Neuronal stem cell (in vitro differentiated cells): ENCODE measurements around the gene GALNT1.

ENCODE experiments used
- DNase-seq: peaks from one replicate; pipeline ENCODE4 v3.0.0-alpha.2; 2013; ENCODE audit warnings: low spot score
- H2AFZ ChIP-seq: one replicate; pipeline ENCODE4 v1.6.1; 2013; ENCODE audit warnings: mild to moderate bottlenecking, low read length, inconsistent platforms
- H2AK5ac ChIP-seq: 2 replicates; pipeline ENCODE4 v1.6.1; 2013; ENCODE audit warnings: low read depth, mild to moderate bottlenecking, inconsistent platforms, low read length, moderate library complexity, mixed read lengths
- H2BK120ac ChIP-seq: 2 replicates; pipeline ENCODE4 v1.6.1; 2013; ENCODE audit warnings: low read depth, mild to moderate bottlenecking, inconsistent platforms, low read length, moderate library complexity, mixed read lengths
- H2BK12ac ChIP-seq: one replicate; pipeline ENCODE4 v1.6.1; 2013; ENCODE audit warnings: low read length, inconsistent platforms
- H2BK15ac ChIP-seq: 2 replicates; pipeline ENCODE4 v1.6.1; 2013; ENCODE audit warnings: mild to moderate bottlenecking, low read length, inconsistent platforms, mixed read lengths
- H2BK5ac ChIP-seq: one replicate; pipeline ENCODE4 v1.6.1; 2013; ENCODE audit warnings: inconsistent platforms, mild to moderate bottlenecking, low read length, moderate library complexity
- H3K14ac ChIP-seq: one replicate; pipeline ENCODE4 v1.6.1; 2013; ENCODE audit warnings: low read length, inconsistent platforms
- H3K18ac ChIP-seq: 2 replicates; pipeline ENCODE4 v1.6.1; 2013; ENCODE audit warnings: low read length, inconsistent platforms
- H3K23ac ChIP-seq: 2 replicates; pipeline ENCODE4 v1.6.1; 2013; ENCODE audit warnings: low read depth, mild to moderate bottlenecking, mixed read lengths, low read length, inconsistent platforms; ENCODE audit not compliant: poor library complexity
- H3K27ac ChIP-seq: replicated peaks from 3 replicates; pipeline ENCODE4 v1.5.1; 2013; ENCODE audit warnings: low read length, inconsistent platforms
- H3K27me3 ChIP-seq, 3 experiments: 2 replicates each; pipeline ENCODE4 v1.6.1; 2013; ENCODE audit warnings: low read length in 3 of 3, mild to moderate bottlenecking in 2 of 3, inconsistent platforms in 1 of 3, low read depth in 1 of 3, mixed read lengths in 1 of 3, moderate library complexity in 1 of 3; ENCODE audit not compliant: control insufficient read depth in 3 of 3, insufficient read depth in 3 of 3
- H3K36me3 ChIP-seq, 2 donors: replicated peaks in 1 of 2; 2 replicates each; pipeline ENCODE4 v1.6.1; 2013; ENCODE audit warnings: low read length in 2 of 2; ENCODE audit not compliant: control insufficient read depth in 2 of 2, insufficient read depth in 2 of 2
- H3K4ac ChIP-seq: 2 replicates; pipeline ENCODE4 v1.6.1; 2013; ENCODE audit warnings: inconsistent platforms, mild to moderate bottlenecking, low read length, moderate library complexity
- H3K4me1 ChIP-seq, 2 donors: 1 replicate in 1 of 2; 2 replicates in 1 of 2; pipeline ENCODE4 v1.6.1; 2013; ENCODE audit warnings: low read length in 2 of 2, low read depth in 1 of 2; ENCODE audit not compliant: control insufficient read depth in 2 of 2, insufficient read depth in 1 of 2
- H3K4me2 ChIP-seq: one replicate; pipeline ENCODE4 v1.6.1; 2013; ENCODE audit warnings: mild to moderate bottlenecking, low read length, inconsistent platforms; ENCODE audit not compliant: insufficient read depth, poor library complexity, severe bottlenecking
- H3K4me3 ChIP-seq, 2 donors: 2 replicates each; pipeline ENCODE4 v1.5.1; 2013; ENCODE audit warnings: low read length in 2 of 2, mild to moderate bottlenecking in 2 of 2, inconsistent platforms in 1 of 2, moderate library complexity in 1 of 2
- H3K79me1 ChIP-seq: one replicate; pipeline ENCODE4 v1.6.1; 2013; ENCODE audit warnings: low read depth, mild to moderate bottlenecking, inconsistent platforms, low read length, moderate library complexity
- H3K9ac ChIP-seq: one replicate; pipeline ENCODE4 v1.6.1; 2013; ENCODE audit warnings: mild to moderate bottlenecking, low read depth, low read length, inconsistent platforms; ENCODE audit not compliant: poor library complexity
- H3K9me3 ChIP-seq, 2 donors: replicated peaks in 1 of 2; 2 replicates each; pipeline versions ENCODE3 to v1.6.1; 2013; ENCODE audit warnings: low read length in 2 of 2, mild to moderate bottlenecking in 2 of 2, inconsistent platforms in 1 of 2, low read depth in 1 of 2, mixed read lengths in 1 of 2, moderate library complexity in 1 of 2; ENCODE audit not compliant: control insufficient read depth in 2 of 2, insufficient read depth in 1 of 2
- H4K8ac ChIP-seq: one replicate; pipeline ENCODE4 v1.6.1; 2013; ENCODE audit warnings: low read depth, mild to moderate bottlenecking, inconsistent platforms, low read length, moderate library complexity
- H4K91ac ChIP-seq: one replicate; pipeline ENCODE4 v1.6.1; 2013; ENCODE audit warnings: low read length, low read depth, mild to moderate bottlenecking, inconsistent platforms; ENCODE audit not compliant: poor library complexity
- WGBS, 2 donors: extraction: QIAGEN DNeasy Blood & Tissue Kit; methylation state at CpG; one replicate each; pipeline ENCODE4 v1.1.7; 2013; ENCODE audit warnings: missing lambda C conversion rate in 2 of 2, mixed read lengths in 1 of 2; ENCODE audit not compliant: insufficient read length in 2 of 2, insufficient replicate concordance in 1 of 2; ENCODE audit errors: extremely low coverage in 2 of 2; 5-methylcytosine and 5-hydroxymethylcytosine counted together

Gene GALNT1

GRCh38 chr18:35634323-35634722 is 52.8 kb downstream of the GALNT1 start:
- no peak overlapping the region for H3K27ac ChIP-seq
- no peak for DNase-seq

GRCh38 chr18:35635170-35635569 is 53.6 kb downstream of the GALNT1 start:
- Histone ChIP-seq H4K91ac (no peak overlapping the region), H2BK12ac (no peak overlapping the region), H3K79me1 (no peaks in the 10 kb centered on the region), H3K23ac (no peak overlapping the region), H3K18ac (no peak overlapping the region), H2AK5ac (no peak overlapping the region), H3K4ac (no peak overlapping the region), H3K4me2 (no peak overlapping the region), H3K27me3 (no peaks in the 10 kb centered on the region), H3K4me3 (no peak overlapping the region), H3K27ac (no peak overlapping the region), H2BK15ac (no peak overlapping the region), H3K36me3 (peaks cover 0 to 2% of the 10 kb centered on the region in 2 donors), H2AFZ (no peak overlapping the region), H3K9ac (no peak overlapping the region), H2BK5ac (no peak overlapping the region), H4K8ac (no peak overlapping the region), H2BK120ac (no peak overlapping the region), H3K9me3 (peaks cover 4 to 19% of the 10 kb centered on the region in 2 donors), H3K14ac (no peak overlapping the region), H3K4me1 (no peaks in the 10 kb centered on the region)
- DNase-seq = no peak
- WGBS, 2 donors = no CpG with 5 or more reads among the region's 1 CpG

More at GRCh38 chr18:35634323-35634722, 52.8 kb downstream of the GALNT1 start:
- Histone ChIP-seq H3K14ac (no peak overlapping the region), H4K8ac (no peak overlapping the region), H3K79me1 (no peaks in the 10 kb centered on the region), H3K9ac (no peak overlapping the region), H3K9me3 (peaks cover 4 to 19% of the 10 kb centered on the region in 2 donors), H2BK120ac (no peak overlapping the region), H3K36me3 (peaks cover 0 to 2% of the 10 kb centered on the region in 2 donors), H3K4me2 (no peak overlapping the region), H2AFZ (no peak overlapping the region), H2AK5ac (no peak overlapping the region), H2BK12ac (no peak overlapping the region), H3K4ac (no peak overlapping the region), H3K18ac (no peak overlapping the region), H4K91ac (no peak overlapping the region), H2BK15ac (no peak overlapping the region), H3K23ac (no peak overlapping the region), H3K4me1 (no peaks in the 10 kb centered on the region), H3K4me3 (no peak overlapping the region), H3K27me3 (no peaks in the 10 kb centered on the region), H2BK5ac (no peak overlapping the region)
- WGBS, 2 donors = no CpG with 5 or more reads among the region's 5 CpGs

- no peak for DNase-seq
- WGBS, 2 donors = no CpG with 5 or more reads among the region's 5 CpGs
- Histone ChIP-seq H2BK120ac (no peak overlapping the region), H2BK15ac (no peak overlapping the region), H4K8ac (no peak overlapping the region), H3K79me1 (no peaks in the 10 kb centered on the region), H4K91ac (no peak overlapping the region), H3K36me3 (peaks cover 0 to 2% of the 10 kb centered on the region in 2 donors), H3K4me1 (no peaks in the 10 kb centered on the region), H2BK5ac (no peak overlapping the region), H3K4ac (no peak overlapping the region), H2BK12ac (no peak overlapping the region), H3K27ac (no peak overlapping the region), H3K14ac (no peak overlapping the region), H3K23ac (no peak overlapping the region), H3K27me3 (no peaks in the 10 kb centered on the region), H3K9me3 (peaks cover 4 to 19% of the 10 kb centered on the region in 2 donors), H3K4me3 (no peak overlapping the region), H2AFZ (no peak overlapping the region), H2AK5ac (no peak overlapping the region), H3K18ac (no peak overlapping the region), H3K4me2 (no peak overlapping the region), H3K9ac (no peak overlapping the region)
Observed at GRCh38 chr18:35637227-35637626, 55.7 kb downstream of the GALNT1 start.

- no peaks in the 10 kb centered on the region for H3K27me3 ChIP-seq
- H2AK5ac ChIP-seq = no peak overlapping the region
- no CpG with 5 or more reads among the region's 4 CpGs for WGBS, 2 donors
- H3K4me1 ChIP-seq = no peaks in the 10 kb centered on the region
- no peak overlapping the region for H2BK120ac ChIP-seq
- H4K91ac ChIP-seq = no peak overlapping the region
- no peak overlapping the region for H3K14ac ChIP-seq
- H2BK15ac ChIP-seq = no peak overlapping the region
- H4K8ac ChIP-seq = no peak overlapping the region
- H2BK12ac ChIP-seq = no peak overlapping the region
- H3K18ac ChIP-seq = no peak overlapping the region
- H2AFZ ChIP-seq = no peak overlapping the region
- H3K79me1 ChIP-seq = peaks cover 3% of the 10 kb centered on the region
- H3K9me3 ChIP-seq = peaks cover 3 to 20% of the 10 kb centered on the region in 2 donors
- H3K4ac ChIP-seq = no peak overlapping the region
- H3K23ac ChIP-seq = no peak overlapping the region
- no peak overlapping the region for H3K9ac ChIP-seq
- H2BK5ac ChIP-seq = no peak overlapping the region
- no peak for DNase-seq
- no peak overlapping the region for H3K27ac ChIP-seq
- H3K4me2 ChIP-seq = no peak overlapping the region
- H3K36me3 ChIP-seq = peaks cover 0 to 2% of the 10 kb centered on the region in 2 donors
- H3K4me3 ChIP-seq = no peak overlapping the region
Observed at GRCh38 chr18:35639296-35639695, 57.8 kb downstream of the GALNT1 start.
